ENCODE results near the gene LLGL2. TPM values are rescaled to one million over a fixed set of nuclear protein-coding genes. Genes with fewer than 3 reads are reported as not detected.

The LLGL2 gene, protein sequence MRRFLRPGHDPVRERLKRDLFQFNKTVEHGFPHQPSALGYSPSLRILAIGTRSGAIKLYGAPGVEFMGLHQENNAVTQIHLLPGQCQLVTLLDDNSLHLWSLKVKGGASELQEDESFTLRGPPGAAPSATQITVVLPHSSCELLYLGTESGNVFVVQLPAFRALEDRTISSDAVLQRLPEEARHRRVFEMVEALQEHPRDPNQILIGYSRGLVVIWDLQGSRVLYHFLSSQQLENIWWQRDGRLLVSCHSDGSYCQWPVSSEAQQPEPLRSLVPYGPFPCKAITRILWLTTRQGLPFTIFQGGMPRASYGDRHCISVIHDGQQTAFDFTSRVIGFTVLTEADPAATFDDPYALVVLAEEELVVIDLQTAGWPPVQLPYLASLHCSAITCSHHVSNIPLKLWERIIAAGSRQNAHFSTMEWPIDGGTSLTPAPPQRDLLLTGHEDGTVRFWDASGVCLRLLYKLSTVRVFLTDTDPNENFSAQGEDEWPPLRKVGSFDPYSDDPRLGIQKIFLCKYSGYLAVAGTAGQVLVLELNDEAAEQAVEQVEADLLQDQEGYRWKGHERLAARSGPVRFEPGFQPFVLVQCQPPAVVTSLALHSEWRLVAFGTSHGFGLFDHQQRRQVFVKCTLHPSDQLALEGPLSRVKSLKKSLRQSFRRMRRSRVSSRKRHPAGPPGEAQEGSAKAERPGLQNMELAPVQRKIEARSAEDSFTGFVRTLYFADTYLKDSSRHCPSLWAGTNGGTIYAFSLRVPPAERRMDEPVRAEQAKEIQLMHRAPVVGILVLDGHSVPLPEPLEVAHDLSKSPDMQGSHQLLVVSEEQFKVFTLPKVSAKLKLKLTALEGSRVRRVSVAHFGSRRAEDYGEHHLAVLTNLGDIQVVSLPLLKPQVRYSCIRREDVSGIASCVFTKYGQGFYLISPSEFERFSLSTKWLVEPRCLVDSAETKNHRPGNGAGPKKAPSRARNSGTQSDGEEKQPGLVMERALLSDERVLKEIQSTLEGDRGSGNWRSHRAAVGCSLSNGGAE
- total RNA-seq, result 10.5 and 15.0 TPM in 2 replicates

GRCh38 chr17:75524970-75525805, at the start of gene LLGL2:
Gene LLGL2 (plus strand): TSS chr17:75525697. CDS start chr17:75543427, 17,730 bp downstream.

GRCh38 chr17:75515496-75516254, 9.8 kb upstream of the LLGL2 start, which contains the start of gene CASKIN2:
Gene CASKIN2 (minus strand): TSS chr17:75515537. CDS start chr17:75513804, 1,733 bp downstream.

DNA sequence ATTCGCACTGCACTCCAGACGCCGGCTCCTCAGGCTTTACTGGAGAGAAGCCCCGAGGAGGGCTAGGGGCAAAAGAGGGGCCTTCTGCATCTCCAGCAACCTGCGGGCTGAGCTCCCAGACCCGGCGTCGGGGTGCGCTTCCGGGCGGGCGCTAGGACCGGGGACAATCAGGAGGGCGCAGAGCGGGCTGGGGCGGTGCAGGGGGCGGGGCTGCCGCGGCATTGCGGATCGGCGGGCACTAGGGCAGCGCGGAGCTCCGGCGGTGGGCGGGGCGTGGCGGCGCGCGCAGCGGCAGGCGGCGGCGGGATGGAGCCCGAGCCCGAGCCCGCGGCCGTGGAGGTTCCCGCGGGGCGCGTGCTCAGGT, 9.3 kb upstream of the LLGL2 start, which contains the start of gene TSEN54:
Gene TSEN54 (plus strand): TSS at position 274 of the 364 bp plus-strand sequence. CDS start 33 bp downstream, at position 307.

GRCh38 chr17:75587675-75588595, 62.4 kb downstream of the LLGL2 start, which contains the start of gene MYO15B:
Gene MYO15B (plus strand): TSS chr17:75587800. CDS start chr17:75588058, 258 bp downstream.

Other genes starting within 250 kb of the LLGL2 start
- gene SLC25A19, start 236.3 kb upstream of the LLGL2 start, total RNA-seq, result 3.5 and 4.7 TPM in 2 replicates
- gene GRB2, start 120.0 kb upstream of the LLGL2 start, total RNA-seq, result 70.1 and 72.7 TPM in 2 replicates
- 22.8 and 24.8 TPM in 2 replicates for gene TMEM94, start 69.1 kb upstream of the LLGL2 start, total RNA-seq
- gene CASKIN2, start 10.2 kb upstream of the LLGL2 start, total RNA-seq, result 8.6 and 9.9 TPM in 2 replicates
- 9.4 and 10.3 TPM in 2 replicates for gene TSEN54, start 9.2 kb upstream of the LLGL2 start, total RNA-seq
- gene MYO15B, start 62.1 kb downstream of the LLGL2 start, total RNA-seq, result 10.7 and 13.9 TPM in 2 replicates
- 0.09 and 0.11 TPM in 2 replicates for gene SMIM5, start 107.7 kb downstream of the LLGL2 start, total RNA-seq
- 11.0 and 11.2 TPM in 2 replicates for gene RECQL5, start 141.5 kb downstream of the LLGL2 start, total RNA-seq
- gene SAP30BP, start 141.6 kb downstream of the LLGL2 start, total RNA-seq, result 41.2 and 49.5 TPM in 2 replicates
- 25.7 and 65.7 TPM in 2 replicates for gene ITGB4, start 195.8 kb downstream of the LLGL2 start, total RNA-seq
- gene GALK1, start 239.5 kb downstream of the LLGL2 start, total RNA-seq, result 76.1 and 88.5 TPM in 2 replicates

Data from dermis lymphatic vessel endothelial cell (primary cell).